Panc1 (cell line): ENCODE measurements around the gene MRPS11. TPM values are rescaled to one million over a fixed set of nuclear protein-coding genes. Genes with fewer than 3 reads are reported as not detected.

Experiments used
- ATAC-seq: fragments of 200-7000 bp; cut with Tn5 transposase; 2 replicates; pipeline ENCODE4 v1.9.1; 2020; ENCODE audit warnings: mild to moderate bottlenecking, moderate library complexity
- BruUV-seq: library from RNA; stranded (reverse); fragments of 400-500 nt; replicated peaks from 2 replicates; lab custom pipeline; 2021; lab: Mats Ljungman, UMichigan
- CTCF ChIA-PET: fragments of 300-600 bp; sonication (Branson Sonifier 250); formaldehyde crosslinking; loops from one replicate; lab custom pipeline; 2022; ENCODE audit warnings: antibody characterized with exemption; lab: Charles Lee
- POLR2A ChIA-PET: fragments of 300-600 bp; sonication (Branson Sonifier 250); formaldehyde crosslinking; loops from one replicate; lab custom pipeline; 2022; ENCODE audit warnings: antibody characterized with exemption; lab: Charles Lee
- DNase-seq: peaks from one replicate; pipeline ENCODE4 v3.0.0-alpha.2; 2010; ENCODE audit warnings: low read depth, low spot score
- H3K27ac ChIP-seq: 2 replicates; pipeline ENCODE4 v1.5.1; 2011; ENCODE audit warnings: mild to moderate bottlenecking, low read length, inconsistent platforms
- H3K27me3 ChIP-seq: fragments of 200-500 bp; sonication (Bioruptor generic); 2 replicates; pipeline ENCODE4 v1.6.0; 2014; ENCODE audit warnings: low read length, inconsistent platforms; ENCODE audit not compliant: control insufficient read depth, insufficient read depth
- H3K36me3 ChIP-seq: fragments of 200-500 bp; sonication (Bioruptor generic); 2 replicates; pipeline ENCODE4 v1.5.1; 2014; ENCODE audit warnings: inconsistent platforms, mild to moderate bottlenecking, low read length, moderate library complexity; ENCODE audit not compliant: control insufficient read depth, insufficient read depth
- H3K4me1 ChIP-seq: 2 replicates; pipeline ENCODE4 v1.5.1; 2011; ENCODE audit warnings: inconsistent platforms, mild to moderate bottlenecking, low read length, moderate library complexity; ENCODE audit not compliant: control insufficient read depth, insufficient read depth
- H3K4me3 ChIP-seq, 2 experiments: 2 replicates each; pipeline ENCODE4 v1.5.1; 2011 to 2012; ENCODE audit warnings: low read depth in 2 of 2, low read length in 2 of 2, mild to moderate bottlenecking in 2 of 2, inconsistent platforms in 1 of 2, moderate library complexity in 1 of 2
- H3K9me3 ChIP-seq: fragments of 200-500 bp; sonication (Bioruptor generic); 2 replicates; pipeline ENCODE4 v1.5.1; 2014; ENCODE audit warnings: low read depth, mild to moderate bottlenecking, inconsistent platforms, low read length, moderate library complexity; ENCODE audit not compliant: control insufficient read depth, insufficient read depth
- CTCF ChIP-seq: fragments of 450-650 bp; IDR thresholded peaks from 2 replicates; pipeline ENCODE4 v1.5.1; 2017; ENCODE audit warnings: mild to moderate bottlenecking
- POLR2AphosphoS5 ChIP-seq: IDR thresholded peaks from 2 replicates; pipeline ENCODE4 v1.6.1; 2012; ENCODE audit warnings: mild to moderate bottlenecking, low read depth, low read length, moderate library complexity
- SIN3A ChIP-seq: IDR thresholded peaks from 2 replicates; pipeline ENCODE4 v1.6.1; 2012; ENCODE audit warnings: low read depth, mild to moderate bottlenecking, low read length, moderate library complexity, borderline replicate concordance; ENCODE audit not compliant: insufficient read depth
- TCF7L2 ChIP-seq: IDR thresholded peaks from 2 replicates; pipeline ENCODE4 v1.6.1; 2011; ENCODE audit warnings: mild to moderate bottlenecking, low read depth, low read length, inconsistent platforms
- in situ Hi-C: cut with HindIII; loops from 2 replicates; pipeline ENCODE4 v1.10.0; 2016; ENCODE audit warnings: low sequenced_read_pairs, low pct_unique_long_range_greater_than_20kb
- intact Hi-C: fragments of 100-400 bp; cut with micrococcal nuclease; formaldehyde crosslinking; loops from one replicate; pipeline ENCODE4 v1.10.0; 2022; ENCODE audit not compliant: unreplicated experiment
- total RNA-seq: library from RNA; stranded (reverse); gene quantifications from one replicate; pipeline ENCODE4 v1.2.1, GENCODE V29; 2021; ENCODE audit not compliant: unreplicated experiment
- TF ChIP-seq, protein P1 (sequence below), 2 experiments: IDR thresholded peaks; 2 replicates each; pipeline ENCODE4 v1.6.1; 2011 to 2012; ENCODE audit warnings: low read depth in 2 of 2, control low read depth in 1 of 2, low read length in 1 of 2, mild to moderate bottlenecking in 1 of 2, moderate library complexity in 1 of 2; ENCODE audit not compliant: insufficient read depth in 1 of 2

Gene MRPS11
- total RNA-seq, 1 experiment from 2014 or later = 76.9 TPM

DNA sequence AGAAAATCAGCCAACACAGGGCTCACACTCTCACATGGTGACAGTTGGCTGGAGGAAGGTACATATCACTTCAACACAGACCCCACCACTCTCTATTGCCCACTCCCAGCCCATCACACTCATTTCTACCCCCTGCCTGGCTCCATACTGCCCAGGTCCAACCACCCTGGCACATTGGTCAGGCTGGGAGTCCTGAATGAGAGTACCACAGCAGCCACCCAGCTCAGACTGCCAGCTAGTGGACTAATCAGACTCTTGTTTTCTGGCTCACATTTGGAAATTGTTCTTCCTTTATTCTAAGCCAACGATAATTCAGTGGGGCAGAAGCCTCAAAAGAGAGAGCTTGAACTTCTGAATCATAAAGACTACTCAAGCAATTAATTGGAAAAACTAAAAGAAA, 20.3 kb upstream of the MRPS11 start:
- Histone ChIP-seq H3K36me3 (no peaks in the 10 kb centered on the region), H3K9me3 (peaks cover 21% of the 10 kb centered on the region), H3K27ac (no peak overlapping the region), H3K4me3 (no peak overlapping the region), H3K27me3 (peaks cover 9% of the 10 kb centered on the region), H3K4me1 (no peaks in the 10 kb centered on the region; the same call in 1 of the 2 replicates)
- ChIA-PET CTCF (no interaction called here), POLR2A (no interaction called here)
- intact Hi-C loops = no loop called here
- in situ Hi-C loops = no loop called here
- TF ChIP-seq POLR2AphosphoS5 (no peak), TCF7L2 (no peak), SIN3A (no peak), CTCF (no peak)
- TF ChIP-seq, protein P1, sequence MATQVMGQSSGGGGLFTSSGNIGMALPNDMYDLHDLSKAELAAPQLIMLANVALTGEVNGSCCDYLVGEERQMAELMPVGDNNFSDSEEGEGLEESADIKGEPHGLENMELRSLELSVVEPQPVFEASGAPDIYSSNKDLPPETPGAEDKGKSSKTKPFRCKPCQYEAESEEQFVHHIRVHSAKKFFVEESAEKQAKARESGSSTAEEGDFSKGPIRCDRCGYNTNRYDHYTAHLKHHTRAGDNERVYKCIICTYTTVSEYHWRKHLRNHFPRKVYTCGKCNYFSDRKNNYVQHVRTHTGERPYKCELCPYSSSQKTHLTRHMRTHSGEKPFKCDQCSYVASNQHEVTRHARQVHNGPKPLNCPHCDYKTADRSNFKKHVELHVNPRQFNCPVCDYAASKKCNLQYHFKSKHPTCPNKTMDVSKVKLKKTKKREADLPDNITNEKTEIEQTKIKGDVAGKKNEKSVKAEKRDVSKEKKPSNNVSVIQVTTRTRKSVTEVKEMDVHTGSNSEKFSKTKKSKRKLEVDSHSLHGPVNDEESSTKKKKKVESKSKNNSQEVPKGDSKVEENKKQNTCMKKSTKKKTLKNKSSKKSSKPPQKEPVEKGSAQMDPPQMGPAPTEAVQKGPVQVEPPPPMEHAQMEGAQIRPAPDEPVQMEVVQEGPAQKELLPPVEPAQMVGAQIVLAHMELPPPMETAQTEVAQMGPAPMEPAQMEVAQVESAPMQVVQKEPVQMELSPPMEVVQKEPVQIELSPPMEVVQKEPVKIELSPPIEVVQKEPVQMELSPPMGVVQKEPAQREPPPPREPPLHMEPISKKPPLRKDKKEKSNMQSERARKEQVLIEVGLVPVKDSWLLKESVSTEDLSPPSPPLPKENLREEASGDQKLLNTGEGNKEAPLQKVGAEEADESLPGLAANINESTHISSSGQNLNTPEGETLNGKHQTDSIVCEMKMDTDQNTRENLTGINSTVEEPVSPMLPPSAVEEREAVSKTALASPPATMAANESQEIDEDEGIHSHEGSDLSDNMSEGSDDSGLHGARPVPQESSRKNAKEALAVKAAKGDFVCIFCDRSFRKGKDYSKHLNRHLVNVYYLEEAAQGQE (IDR thresholded peaks at IDR 0.05; ENCODE audit: insufficient read depth in 1 of 2, low read depth in 2 of 2, low read length in 1 of 2) = no peak
- no TSS peak for BruUV-seq
- DNase-seq (no peak), ATAC-seq (no peak)

- no peak overlapping the region for H3K27ac ChIP-seq
- no peak for ATAC-seq
- POLR2A ChIA-PET = no interaction called here
- no peak for DNase-seq
- H3K36me3 ChIP-seq = no peaks in the 10 kb centered on the region
- CTCF ChIA-PET = no interaction called here
- H3K9me3 ChIP-seq = peaks cover 21% of the 10 kb centered on the region
- no peaks in the 10 kb centered on the region; the same call in 1 of the 2 replicates for H3K4me1 ChIP-seq
- no TSS peak for BruUV-seq
- intact Hi-C loops (no loop called here), in situ Hi-C loops (no loop called here)
- H3K4me3 ChIP-seq = no peak overlapping the region
- no peak for TF ChIP-seq CTCF
- TF ChIP-seq TCF7L2 = no peak
- TF ChIP-seq SIN3A = no peak
- TF ChIP-seq, protein P1 (IDR thresholded peaks at IDR 0.05; ENCODE audit: insufficient read depth in 1 of 2, low read depth in 2 of 2, low read length in 1 of 2) = no peak
- TF ChIP-seq POLR2AphosphoS5 = no peak
- H3K27me3 ChIP-seq = peaks cover 7% of the 10 kb centered on the region; the same call in 1 of the 2 replicates
Measured at GRCh38 chr15:88447741-88448140, 19.8 kb upstream of the MRPS11 start.
